A549 (cell line): Measurements from ENCODE around the gene KRT81. TPM values are rescaled to one million over a fixed set of nuclear protein-coding genes. Genes with fewer than 3 reads are reported as not detected.
A peak's percentile ranks its signal among the peaks of the same experiment; 100 is the strongest.

Source experiments
- ATAC-seq, 2 experiments: fragments of 200-7000 bp in 1 of 2; fragments of >200 bp in 1 of 2; cut with Nextera tagmentation in 1 of 2; cut with Tn5 transposase in 1 of 2; 3 replicates each; pipeline versions ENCODE4 v1.8.0 to v1.9.1; 2018 to 2020; ENCODE audit warnings: mild to moderate bottlenecking in 1 of 2, moderate library complexity in 1 of 2
- CTCF ChIA-PET: fragments of 300-600 bp; sonication (Branson Sonifier 250); formaldehyde crosslinking; extraction: SDS; loops from one replicate; lab custom pipeline; 2021; ENCODE audit warnings: antibody characterized with exemption, inconsistent platforms; lab: Yijun Ruan, JAX
- POLR2A ChIA-PET: fragments of 350-600 bp; formaldehyde crosslinking; extraction: SDS; loops from one replicate; lab custom pipeline; 2021; ENCODE audit warnings: antibody characterized with exemption, inconsistent platforms; lab: Yijun Ruan, JAX
- DNase-seq, 2 experiments: peaks; one replicate each; pipeline versions ENCODE4 v3.0.0 to v3.0.0-alpha.2; 2011 to 2016; ENCODE audit warnings: low read depth in 1 of 2, low spot score in 1 of 2
- FAIRE-seq: peaks from 2 replicates; lab custom pipeline; 2011; peaks lifted over from hg19 to GRCh38; lab: Jason Lieb, UNC
- H3K27ac ChIP-seq, 2 experiments: fragments of >200 bp; sonication (Bioruptor Twin); formaldehyde crosslinking; 3 replicates each; pipeline ENCODE4 v1.5.1; 2016 to 2017
- H3K4me1 ChIP-seq: fragments of >200 bp; sonication (Bioruptor Twin); formaldehyde crosslinking; 3 replicates; pipeline ENCODE4 v1.6.1; 2016
- H3K4me2 ChIP-seq: fragments of >200 bp; sonication (Bioruptor Twin); formaldehyde crosslinking; 3 replicates; pipeline ENCODE4 v1.6.1; 2016
- H3K4me3 ChIP-seq: fragments of >200 bp; sonication (Bioruptor Twin); formaldehyde crosslinking; 3 replicates; pipeline ENCODE4 v1.5.1; 2016
- H3K9me3 ChIP-seq: fragments of >200 bp; sonication (Bioruptor Twin); formaldehyde crosslinking; 3 replicates; pipeline ENCODE4 v1.6.1; 2016
- ATOH8 ChIP-seq: fragments of 250-450 bp; sonication (Bioruptor Pico); IDR thresholded peaks from 2 replicates; pipeline ENCODE4 v1.5.0; 2020; ENCODE audit warnings: low read depth, mild to moderate bottlenecking, moderate library complexity
- CEBPB ChIP-seq, 2 experiments: fragments of >200 bp in 1 of 2; sonication (Bioruptor Twin) in 1 of 2; formaldehyde crosslinking in 1 of 2; IDR thresholded peaks; 2 replicates each; pipeline ENCODE4 v1.6.1; 2012 to 2016
- CHD2 ChIP-seq: fragments of 150-350 bp; IDR thresholded peaks from 2 replicates; pipeline ENCODE4 v1.6.1; 2014; ENCODE audit warnings: low read length; ENCODE audit not compliant: partially characterized antibody
- CHD4 ChIP-seq: fragments of 200-600 bp; sonication (generic); IDR thresholded peaks from 2 replicates; pipeline ENCODE4 v1.6.1; 2016; ENCODE audit warnings: antibody characterized with exemption, mild to moderate bottlenecking, borderline replicate concordance
- CTCF ChIP-seq: fragments of >200 bp; sonication (Bioruptor Twin); formaldehyde crosslinking; IDR thresholded peaks from 3 replicates; pipeline ENCODE4 v1.5.1; 2016
- ESRRA ChIP-seq: fragments of 150-350 bp; IDR thresholded peaks from 2 replicates; pipeline ENCODE4 v1.6.1; 2014; ENCODE audit warnings: mild to moderate bottlenecking, low read length, borderline replicate concordance
- FOSB ChIP-seq: fragments of 250-450 bp; sonication (Bioruptor Pico); IDR thresholded peaks from 2 replicates; pipeline ENCODE4 v1.5.0; 2020; ENCODE audit warnings: mild to moderate bottlenecking, moderate library complexity
- HMGXB4 ChIP-seq: fragments of 250-450 bp; sonication (Bioruptor Pico); IDR thresholded peaks from 2 replicates; pipeline ENCODE4 v1.5.0; 2021; ENCODE audit warnings: mild to moderate bottlenecking, moderate library complexity, borderline replicate concordance
- HOXB5 ChIP-seq: fragments of 250-450 bp; sonication (Bioruptor Pico); IDR thresholded peaks from 2 replicates; pipeline ENCODE4 v1.5.0; 2020; ENCODE audit warnings: mild to moderate bottlenecking, moderate library complexity
- JUNB ChIP-seq: fragments of >200 bp; sonication (Bioruptor Twin); formaldehyde crosslinking; IDR thresholded peaks from 2 replicates; pipeline ENCODE4 v1.6.1; 2016
- MAFK ChIP-seq: fragments of 450-650 bp; IDR thresholded peaks from 2 replicates; pipeline ENCODE4 v1.6.1; 2014; ENCODE audit not compliant: partially characterized antibody
- MYC ChIP-seq: IDR thresholded peaks from 2 replicates; pipeline ENCODE4 v1.6.1; 2012; ENCODE audit warnings: mild to moderate bottlenecking, inconsistent platforms, low read length, improper control_type of control experiment, borderline replicate concordance
- PBX3 ChIP-seq: IDR thresholded peaks from 2 replicates; pipeline ENCODE4 v1.6.1; 2012
- USF2 ChIP-seq: fragments of 450-650 bp; IDR thresholded peaks from 2 replicates; pipeline ENCODE4 v1.6.1; 2014; ENCODE audit warnings: antibody characterized with exemption
- ZFP36 ChIP-seq: fragments of 450-650 bp; IDR thresholded peaks from 2 replicates; pipeline ENCODE4 v1.6.1; 2014; ENCODE audit warnings: borderline replicate concordance; ENCODE audit not compliant: partially characterized antibody
- ZNF302 ChIP-seq: fragments of 250-450 bp; sonication (Bioruptor Pico); IDR thresholded peaks from 2 replicates; pipeline ENCODE4 v1.9.0; 2021; ENCODE audit warnings: inconsistent platforms, mild to moderate bottlenecking, moderate library complexity
- WGBS: methylation state at CpG from one replicate; pipeline ENCODE4 v1.1.6; 2017; ENCODE audit errors: missing lambda C conversion rate; 5-methylcytosine and 5-hydroxymethylcytosine counted together
- polyA plus RNA-seq, 4 experiments: library from polyadenylated mRNA; depleted of rRNA in 3 of 4; stranded (reverse); fragments of >200 nt; fragmentation: RNase III in 1 of 4; extraction: RNeasy Plus Mini Kit Qiagen cat#74134 plus additional on column Dnase treatment in 1 of 4; gene quantifications; 2 replicates in 3 of 4; 3 replicates in 1 of 4; pipeline ENCODE4 v1.2.3, GENCODE V29; 2011 to 2017

The KRT81 gene
- polyA plus RNA-seq, 2 of the 4 experiments (the other 2 are of a cell fraction): 1,799 to 3,643 TPM

GRCh38 chr12:52327052-52327829 is 35.9 kb upstream of the KRT81 start (continued):
- TF ChIP-seq CTCF (peak; percentile 100), MYC (no peak), MAFK (no peak), FOSB (CRISPR knock-in tag) (0 out of 2 replicates have a peak, but pooled peaks have one; percentile 44), ATOH8 (no peak)

GRCh38 chr12:52324153-52324444 is 32.8 kb upstream of the KRT81 start:
- WGBS: 100% methylated on average over 3 of the region's 3 CpGs

More at GRCh38 chr12:52324153-52324444, 32.8 kb upstream of the KRT81 start:
- no peaks in the 10 kb centered on the region for H3K9me3 ChIP-seq
- no peak overlapping the region for H3K4me3 ChIP-seq
- peaks cover 19% of the 10 kb centered on the region for H3K4me1 ChIP-seq
- ATAC-seq (no peak), FAIRE-seq (no peak), DNase-seq (no peak)
- POLR2A ChIA-PET: no interaction called here
- no peak for TF ChIP-seq ATOH8
- TF ChIP-seq PBX3: no peak
- TF ChIP-seq HMGXB4 (CRISPR knock-in tag): no peak
- no peak for TF ChIP-seq JUNB
- TF ChIP-seq USF2: no peak
- TF ChIP-seq ZNF302: no peak
- no peak for TF ChIP-seq ZFP36
- no peak for TF ChIP-seq MAFK
- TF ChIP-seq ESRRA: no peak
- no peak for TF ChIP-seq HOXB5 (CRISPR knock-in tag)
- no peak for TF ChIP-seq CHD2
- TF ChIP-seq CHD4: no peak
- no peak for TF ChIP-seq CEBPB (IDR thresholded peaks at IDR 0.05)
- CTCF ChIA-PET: interaction anchor here (1.6 to 15.7 kb wide), 6 partner anchors 9 to 657 kb away, joined by 4 to 387 read pairs (median 49); partner anchors contain the start of gene KRT86
- H3K27ac ChIP-seq: peak overlapping the region; percentile 13 to 81; a peak in 4 of 6 replicates
- H3K4me2 ChIP-seq: no peak overlapping the region
